A549 (cell line): Measurements from ENCODE around the gene DNAAF5. TPM values are rescaled to one million over a fixed set of nuclear protein-coding genes. Genes with fewer than 3 reads are reported as not detected.

Experiments
- ATAC-seq, 2 experiments: fragments of 200-7000 bp in 1 of 2; fragments of >200 bp in 1 of 2; cut with Nextera tagmentation in 1 of 2; cut with Tn5 transposase in 1 of 2; 3 replicates each; pipeline versions ENCODE4 v1.8.0 to v1.9.1; 2018 to 2020; ENCODE audit warnings: mild to moderate bottlenecking in 1 of 2, moderate library complexity in 1 of 2
- CTCF ChIA-PET: fragments of 300-600 bp; sonication (Branson Sonifier 250); formaldehyde crosslinking; extraction: SDS; loops from one replicate; lab custom pipeline; 2021; ENCODE audit warnings: antibody characterized with exemption, inconsistent platforms; lab: Yijun Ruan, JAX
- POLR2A ChIA-PET: fragments of 350-600 bp; formaldehyde crosslinking; extraction: SDS; loops from one replicate; lab custom pipeline; 2021; ENCODE audit warnings: antibody characterized with exemption, inconsistent platforms; lab: Yijun Ruan, JAX
- DNase-seq, 2 experiments: peaks; one replicate each; pipeline versions ENCODE4 v3.0.0 to v3.0.0-alpha.2; 2011 to 2016; ENCODE audit warnings: low read depth in 1 of 2, low spot score in 1 of 2
- FAIRE-seq: peaks from 2 replicates; lab custom pipeline; 2011; peaks lifted over from hg19 to GRCh38; lab: Jason Lieb, UNC
- H3K27ac ChIP-seq, 2 experiments: fragments of >200 bp; sonication (Bioruptor Twin); formaldehyde crosslinking; 3 replicates each; pipeline ENCODE4 v1.5.1; 2016 to 2017
- H3K4me1 ChIP-seq: fragments of >200 bp; sonication (Bioruptor Twin); formaldehyde crosslinking; 3 replicates; pipeline ENCODE4 v1.6.1; 2016
- H3K4me2 ChIP-seq: fragments of >200 bp; sonication (Bioruptor Twin); formaldehyde crosslinking; 3 replicates; pipeline ENCODE4 v1.6.1; 2016
- H3K4me3 ChIP-seq: fragments of >200 bp; sonication (Bioruptor Twin); formaldehyde crosslinking; 3 replicates; pipeline ENCODE4 v1.5.1; 2016
- H3K9me3 ChIP-seq: fragments of >200 bp; sonication (Bioruptor Twin); formaldehyde crosslinking; 3 replicates; pipeline ENCODE4 v1.6.1; 2016
- CBX2 ChIP-seq: fragments of 200-600 bp; sonication (generic); IDR thresholded peaks from 2 replicates; pipeline ENCODE4 v1.6.1; 2016; ENCODE audit warnings: low read depth, mild to moderate bottlenecking, borderline replicate concordance
- CHD4 ChIP-seq: fragments of 200-600 bp; sonication (generic); IDR thresholded peaks from 2 replicates; pipeline ENCODE4 v1.6.1; 2016; ENCODE audit warnings: antibody characterized with exemption, mild to moderate bottlenecking, borderline replicate concordance
- EHF ChIP-seq: fragments of 250-450 bp; sonication (Bioruptor Pico); IDR thresholded peaks from 2 replicates; pipeline ENCODE4 v1.5.0; 2020; ENCODE audit warnings: mild to moderate bottlenecking
- HDAC2 ChIP-seq: fragments of 200-600 bp; sonication (generic); IDR thresholded peaks from 2 replicates; pipeline ENCODE4 v1.6.1; 2016
- JUNB ChIP-seq: fragments of >200 bp; sonication (Bioruptor Twin); formaldehyde crosslinking; IDR thresholded peaks from 2 replicates; pipeline ENCODE4 v1.6.1; 2016
- POLR2A ChIP-seq: IDR thresholded peaks from 2 replicates; pipeline ENCODE4 v1.6.1; 2012; ENCODE audit warnings: mild to moderate bottlenecking, low read length
- RAD21 ChIP-seq, 2 experiments: fragments of >200 bp in 1 of 2; sonication (Bioruptor Twin) in 1 of 2; formaldehyde crosslinking in 1 of 2; IDR thresholded peaks in 1 of 2; conservative IDR thresholded peaks in 1 of 2; 2 replicates in 1 of 2; 3 replicates in 1 of 2; pipeline ENCODE4 v1.6.1; 2012 to 2018; ENCODE audit warnings: inconsistent platforms in 1 of 2
- RARB ChIP-seq: fragments of 250-450 bp; sonication (Bioruptor Pico); IDR thresholded peaks from 2 replicates; pipeline ENCODE4 v1.8.0; 2021; ENCODE audit warnings: mild to moderate bottlenecking, moderate library complexity
- RFX5 ChIP-seq: fragments of 450-650 bp; IDR thresholded peaks from 2 replicates; pipeline ENCODE4 v1.7.1; 2014; ENCODE audit warnings: antibody characterized with exemption, mild to moderate bottlenecking, moderate library complexity
- TFCP2L1 ChIP-seq: fragments of 250-450 bp; sonication (Bioruptor Pico); IDR thresholded peaks from 2 replicates; pipeline ENCODE4 v1.5.0; 2021; ENCODE audit warnings: mild to moderate bottlenecking
- TP53 ChIP-seq: fragments of 250-450 bp; sonication (Bioruptor Pico); IDR thresholded peaks from 2 replicates; pipeline ENCODE4 v1.5.0; 2021; ENCODE audit warnings: mild to moderate bottlenecking, moderate library complexity
- ZFP36 ChIP-seq: fragments of 450-650 bp; IDR thresholded peaks from 2 replicates; pipeline ENCODE4 v1.6.1; 2014; ENCODE audit warnings: borderline replicate concordance; ENCODE audit not compliant: partially characterized antibody
- ZSCAN20 ChIP-seq: fragments of 250-450 bp; sonication (Bioruptor Pico); IDR thresholded peaks from 2 replicates; pipeline ENCODE4 v1.8.0; 2022; ENCODE audit warnings: mild to moderate bottlenecking, moderate library complexity
- WGBS: methylation state at CpG from one replicate; pipeline ENCODE4 v1.1.6; 2017; ENCODE audit errors: missing lambda C conversion rate; 5-methylcytosine and 5-hydroxymethylcytosine counted together
- polyA plus RNA-seq, 4 experiments: library from polyadenylated mRNA; depleted of rRNA in 3 of 4; stranded (reverse); fragments of >200 nt; fragmentation: RNase III in 1 of 4; extraction: RNeasy Plus Mini Kit Qiagen cat#74134 plus additional on column Dnase treatment in 1 of 4; gene quantifications; 2 replicates in 3 of 4; 3 replicates in 1 of 4; pipeline ENCODE4 v1.2.3, GENCODE V29; 2011 to 2017
- TF ChIP-seq, protein P1 (sequence below): IDR thresholded peaks from 2 replicates; pipeline ENCODE4 v1.6.1; 2012; ENCODE audit warnings: low read depth, borderline replicate concordance
- TF ChIP-seq, protein P2 (sequence below): fragments of >200 bp; sonication (Bioruptor Twin); formaldehyde crosslinking; IDR thresholded peaks from 2 replicates; pipeline ENCODE4 v1.6.1; 2016
- TF ChIP-seq, protein P3 (sequence below): IDR thresholded peaks from 2 replicates; pipeline ENCODE4 v1.6.1; 2012

DNAAF5 gene
- polyA plus RNA-seq, 2 of the 4 experiments (the other 2 are of a cell fraction): 27.8 to 34.7 TPM

DNA sequence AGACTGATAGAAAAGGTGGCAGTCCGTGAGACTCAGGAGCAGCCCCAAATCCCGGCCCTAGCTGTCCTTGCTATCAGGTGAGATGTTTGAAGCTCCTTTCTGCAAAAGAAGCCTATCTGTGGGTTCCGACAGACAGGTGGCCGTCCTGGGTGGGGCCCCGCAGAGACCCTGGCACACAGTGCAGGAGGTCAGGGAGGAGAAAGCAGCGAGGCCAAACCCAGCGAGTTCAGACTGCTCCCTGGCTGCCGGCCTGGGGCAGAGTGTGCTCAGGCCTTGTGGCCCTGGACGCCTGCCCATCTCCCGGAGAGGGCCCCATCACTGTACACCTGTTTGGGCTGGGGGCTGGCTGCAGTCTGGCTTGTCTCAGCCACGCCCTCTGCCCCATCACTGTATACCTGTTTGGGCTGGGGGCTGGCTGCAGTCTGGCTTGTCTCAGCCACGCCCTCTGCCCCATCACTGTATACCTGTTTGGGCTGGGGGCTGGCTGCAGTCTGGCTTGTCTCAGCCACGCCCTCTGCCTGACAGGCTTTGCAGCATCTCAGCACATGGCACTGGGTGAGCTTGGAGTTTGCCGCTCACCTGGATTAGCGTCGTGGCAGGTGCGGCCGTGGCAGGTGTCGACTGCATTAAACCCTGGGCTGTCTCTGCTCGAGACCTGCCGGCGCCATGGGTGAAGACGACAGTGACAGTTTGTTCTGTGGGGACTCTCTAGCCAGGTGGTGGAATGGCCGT, 12.4 kb downstream of the DNAAF5 start:
- no peak for TF ChIP-seq HDAC2
- TF ChIP-seq, protein P1, sequence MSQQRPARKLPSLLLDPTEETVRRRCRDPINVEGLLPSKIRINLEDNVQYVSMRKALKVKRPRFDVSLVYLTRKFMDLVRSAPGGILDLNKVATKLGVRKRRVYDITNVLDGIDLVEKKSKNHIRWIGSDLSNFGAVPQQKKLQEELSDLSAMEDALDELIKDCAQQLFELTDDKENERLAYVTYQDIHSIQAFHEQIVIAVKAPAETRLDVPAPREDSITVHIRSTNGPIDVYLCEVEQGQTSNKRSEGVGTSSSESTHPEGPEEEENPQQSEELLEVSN: no peak
- no peak for TF ChIP-seq RFX5
- CTCF ChIA-PET: interaction anchor here (1.1 kb wide), 1 partner anchor 120 kb away, joined by 3 read pairs; no protein-coding TSS in a partner anchor

DNA sequence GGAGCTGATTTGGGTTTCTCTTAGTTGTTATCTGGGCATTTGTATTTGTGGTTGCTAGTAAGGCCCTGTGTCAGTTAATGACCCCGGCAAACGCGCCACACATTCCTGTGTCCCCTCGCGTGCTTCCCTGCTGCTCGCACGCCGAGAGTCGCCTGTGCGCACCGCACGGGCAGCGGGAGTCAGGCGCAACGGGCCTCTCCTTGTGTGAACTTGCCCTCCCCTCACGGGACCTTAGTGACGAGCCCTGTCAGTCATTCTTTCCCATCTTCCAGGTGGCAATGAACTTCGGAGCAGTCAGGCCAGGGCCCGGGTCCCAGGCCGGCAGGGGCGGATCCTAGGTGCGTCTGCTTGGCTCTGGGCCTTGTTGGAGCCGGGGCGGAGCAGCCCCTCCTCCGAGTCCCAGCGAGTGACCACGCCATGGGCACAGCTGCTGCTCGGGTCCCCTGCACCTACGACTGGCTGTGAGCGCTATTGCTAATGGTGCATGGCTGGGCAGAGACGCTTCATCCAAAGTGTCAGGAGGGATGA, 13.0 kb downstream of the DNAAF5 start:
- FAIRE-seq (no peak), DNase-seq (no peak)
- CTCF ChIA-PET: interaction anchor here (1.7 kb wide), 1 partner anchor 10 kb away, joined by 3 read pairs; no protein-coding TSS in a partner anchor
- Histone ChIP-seq H3K27ac (no peak overlapping the region), H3K9me3 (peaks cover 9% of the 10 kb centered on the region), H3K4me2 (no peak overlapping the region)
- WGBS: 97% methylated on average over 24 of the region's 31 CpGs
- TF ChIP-seq ZSCAN20 (CRISPR knock-in tag) (no peak), RARB (CRISPR knock-in tag) (no peak), RAD21 (conservative IDR thresholded peaks at IDR 0.05 in 1 of 2, IDR thresholded peaks at IDR 0.05 in 1 of 2) (no peak), ZFP36 (no peak), CHD4 (no peak), CBX2 (no peak)
- TF ChIP-seq, all 56 proteins: peak for 0
- ATAC-seq: no peak
- POLR2A ChIA-PET: no interaction called here
- H3K4me1 ChIP-seq: no peaks in the 10 kb centered on the region
- H3K4me3 ChIP-seq: no peak overlapping the region

More for the DNA sequence above, 12.4 kb downstream of the DNAAF5 start:
- FAIRE-seq (no peak), ATAC-seq (no peak), DNase-seq (no peak)
- Histone ChIP-seq H3K4me3 (no peak overlapping the region), H3K9me3 (peaks cover 16% of the 10 kb centered on the region), H3K27ac (no peak overlapping the region), H3K4me1 (no peaks in the 10 kb centered on the region), H3K4me2 (no peak overlapping the region)
- POLR2A ChIA-PET: no interaction called here
- WGBS: 95% methylated on average over 18 of the region's 24 CpGs

DNA sequence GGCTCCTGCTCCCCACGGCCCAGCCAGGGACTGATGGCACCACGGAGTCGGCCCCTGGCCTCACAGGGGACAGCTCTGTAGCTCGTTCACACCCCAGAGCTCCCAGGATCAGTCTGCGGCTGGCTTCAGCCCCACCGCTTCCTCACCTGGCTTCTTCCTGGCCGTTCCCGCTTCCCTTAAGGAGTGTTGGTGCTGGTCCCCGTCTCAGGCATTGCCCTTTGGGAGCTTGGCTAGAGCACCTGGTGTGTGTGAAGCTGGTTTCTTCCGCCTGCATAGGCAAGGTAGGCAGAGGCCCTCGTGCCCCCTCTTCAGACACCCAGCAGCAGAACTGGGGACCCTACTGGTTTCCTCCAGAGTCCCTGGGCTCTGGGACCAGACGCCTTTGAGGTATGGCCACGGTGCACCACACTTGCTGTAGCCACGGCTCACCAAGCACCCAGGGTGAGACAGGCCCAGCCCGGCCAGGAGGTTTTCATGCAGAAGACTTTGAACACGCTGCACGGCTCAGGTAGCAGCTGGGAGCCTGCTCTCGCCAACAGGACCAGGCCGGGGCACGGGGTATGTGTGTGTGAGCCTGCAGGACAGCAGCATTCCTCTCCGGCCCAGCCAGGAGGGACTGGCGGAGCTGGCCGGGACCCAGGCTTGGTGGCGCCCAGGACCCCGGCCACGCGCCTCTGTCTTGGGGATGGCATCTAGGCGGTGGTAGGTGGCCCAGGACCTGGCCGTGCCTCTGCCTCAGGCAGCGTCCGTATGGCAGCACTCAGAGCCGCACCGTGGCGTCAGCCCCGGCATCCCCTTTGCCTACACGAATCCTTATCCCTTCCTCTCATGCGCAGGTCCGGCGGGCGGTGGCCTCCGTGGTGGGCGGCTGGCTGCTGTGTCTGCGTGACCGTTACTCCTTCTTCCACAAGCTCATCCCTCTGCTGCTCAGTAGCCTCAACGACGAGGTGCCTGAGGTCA, 13.8 kb downstream of the DNAAF5 start:
- H3K9me3 ChIP-seq: peaks cover 2% of the 10 kb centered on the region
- no peak overlapping the region for H3K4me2 ChIP-seq
- DNase-seq: no peak
- CTCF ChIA-PET: interaction anchor here (1.7 kb wide), 1 partner anchor 11 kb away, joined by 3 read pairs; no protein-coding TSS in a partner anchor
- 96% methylated on average over 28 of the region's 46 CpGs for WGBS
- TF ChIP-seq, protein P2, sequence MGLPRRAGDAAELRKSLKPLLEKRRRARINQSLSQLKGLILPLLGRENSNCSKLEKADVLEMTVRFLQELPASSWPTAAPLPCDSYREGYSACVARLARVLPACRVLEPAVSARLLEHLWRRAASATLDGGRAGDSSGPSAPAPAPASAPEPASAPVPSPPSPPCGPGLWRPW: no peak
- TF ChIP-seq TFCP2L1 (CRISPR knock-in tag): no peak
- TF ChIP-seq, protein P3, sequence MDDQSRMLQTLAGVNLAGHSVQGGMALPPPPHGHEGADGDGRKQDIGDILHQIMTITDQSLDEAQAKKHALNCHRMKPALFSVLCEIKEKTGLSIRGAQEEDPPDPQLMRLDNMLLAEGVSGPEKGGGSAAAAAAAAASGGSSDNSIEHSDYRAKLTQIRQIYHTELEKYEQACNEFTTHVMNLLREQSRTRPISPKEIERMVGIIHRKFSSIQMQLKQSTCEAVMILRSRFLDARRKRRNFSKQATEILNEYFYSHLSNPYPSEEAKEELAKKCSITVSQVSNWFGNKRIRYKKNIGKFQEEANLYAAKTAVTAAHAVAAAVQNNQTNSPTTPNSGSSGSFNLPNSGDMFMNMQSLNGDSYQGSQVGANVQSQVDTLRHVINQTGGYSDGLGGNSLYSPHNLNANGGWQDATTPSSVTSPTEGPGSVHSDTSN: no peak
- TF ChIP-seq POLR2A: no peak
- TF ChIP-seq EHF (CRISPR knock-in tag): no peak
- TF ChIP-seq RFX5: no peak
- no peak for TF ChIP-seq JUNB
- no peak for TF ChIP-seq TP53 (CRISPR knock-in tag)
- TF ChIP-seq, all 56 proteins: peak for 0
- Histone ChIP-seq H3K4me1 (no peaks in the 10 kb centered on the region), H3K27ac (no peak overlapping the region), H3K4me3 (no peak overlapping the region)
- FAIRE-seq: no peak
- ATAC-seq: no peak; a peak in 1 of 6 replicates
- POLR2A ChIA-PET: no interaction called here
